ENCODE results near the gene SCAMP5.

Gene SCAMP5

GRCh38 chr15:75056036-75056435 is 60.7 kb downstream of the SCAMP5 start:
- no peak overlapping the region for H3K9ac ChIP-seq (ENCODE audit: low read length in 2 of 2)
- H3K27me3 ChIP-seq (ENCODE audit: control insufficient read depth in 1 of 2, insufficient read depth in 2 of 2, low read length in 2 of 2), result no peaks in the 10 kb centered on the region
- no peaks in the 10 kb centered on the region for H3K36me3 ChIP-seq (ENCODE audit: control insufficient read depth in 2 of 2, insufficient read depth in 2 of 2, low read length in 2 of 2)
- H3K4me1 ChIP-seq (ENCODE audit: control insufficient read depth, insufficient read depth, low read length), result no peaks in the 10 kb centered on the region
- no peak overlapping the region for H3K4me3 ChIP-seq (ENCODE audit: low read length in 2 of 2)
- no peak overlapping the region for H3K27ac ChIP-seq (ENCODE audit: low read length)
- H3K9me3 ChIP-seq (ENCODE audit: control insufficient read depth in 2 of 2, low read length in 2 of 2), result no peaks in the 10 kb centered on the region

GRCh38 chr15:75058127-75058905 is 63.0 kb downstream of the SCAMP5 start:
- Histone ChIP-seq H3K9me3 (ENCODE audit: control insufficient read depth in 2 of 2, low read length in 2 of 2) (no peaks in the 10 kb centered on the region), H3K4me3 (ENCODE audit: low read length in 2 of 2) (no peak overlapping the region), H3K9ac (ENCODE audit: low read length in 2 of 2) (no peak overlapping the region), H3K36me3 (ENCODE audit: control insufficient read depth in 2 of 2, insufficient read depth in 2 of 2, low read length in 2 of 2) (no peaks in the 10 kb centered on the region), H3K27ac (ENCODE audit: low read length) (no peak overlapping the region), H3K4me1 (ENCODE audit: control insufficient read depth, insufficient read depth, low read length) (peaks cover 3% of the 10 kb centered on the region), H3K27me3 (ENCODE audit: control insufficient read depth in 1 of 2, insufficient read depth in 2 of 2, low read length in 2 of 2) (no peaks in the 10 kb centered on the region)

GRCh38 chr15:75059607-75060006 is 64.2 kb downstream of the SCAMP5 start:
- H3K9me3 ChIP-seq (ENCODE audit: control insufficient read depth in 2 of 2, low read length in 2 of 2), result no peaks in the 10 kb centered on the region
- no peak overlapping the region for H3K4me3 ChIP-seq (ENCODE audit: low read length in 2 of 2)
- H3K27me3 ChIP-seq (ENCODE audit: control insufficient read depth in 1 of 2, insufficient read depth in 2 of 2, low read length in 2 of 2), result no peaks in the 10 kb centered on the region
- peaks cover 3% of the 10 kb centered on the region for H3K4me1 ChIP-seq (ENCODE audit: control insufficient read depth, insufficient read depth, low read length)
- H3K36me3 ChIP-seq (ENCODE audit: control insufficient read depth in 2 of 2, insufficient read depth in 2 of 2, low read length in 2 of 2), result no peaks in the 10 kb centered on the region
- H3K27ac ChIP-seq (ENCODE audit: low read length), result no peak overlapping the region
- H3K9ac ChIP-seq (ENCODE audit: low read length in 2 of 2), result no peak overlapping the region

- H3K27me3 ChIP-seq (ENCODE audit: control insufficient read depth in 1 of 2, insufficient read depth in 2 of 2, low read length in 2 of 2), result no peaks in the 10 kb centered on the region
- H3K27ac ChIP-seq (ENCODE audit: low read length), result no peak overlapping the region
- H3K4me1 ChIP-seq (ENCODE audit: control insufficient read depth, insufficient read depth, low read length), result peaks cover 3% of the 10 kb centered on the region
- H3K9me3 ChIP-seq (ENCODE audit: control insufficient read depth in 2 of 2, low read length in 2 of 2), result no peaks in the 10 kb centered on the region
- no peaks in the 10 kb centered on the region for H3K36me3 ChIP-seq (ENCODE audit: control insufficient read depth in 2 of 2, insufficient read depth in 2 of 2, low read length in 2 of 2)
- no peak overlapping the region for H3K9ac ChIP-seq (ENCODE audit: low read length in 2 of 2)
- no peak overlapping the region for H3K4me3 ChIP-seq (ENCODE audit: low read length in 2 of 2)
These were observed 65.9 kb downstream of the SCAMP5 start for GRCh38 chr15:75061272-75061671.

- Histone ChIP-seq H3K4me3 (ENCODE audit: low read length in 2 of 2) (no peak overlapping the region), H3K36me3 (ENCODE audit: control insufficient read depth in 2 of 2, insufficient read depth in 2 of 2, low read length in 2 of 2) (no peaks in the 10 kb centered on the region), H3K9ac (ENCODE audit: low read length in 2 of 2) (no peak overlapping the region), H3K4me1 (ENCODE audit: control insufficient read depth, insufficient read depth, low read length) (peaks cover 3% of the 10 kb centered on the region), H3K27ac (ENCODE audit: low read length) (no peak overlapping the region), H3K27me3 (ENCODE audit: control insufficient read depth in 1 of 2, insufficient read depth in 2 of 2, low read length in 2 of 2) (no peaks in the 10 kb centered on the region), H3K9me3 (ENCODE audit: control insufficient read depth in 2 of 2, low read length in 2 of 2) (peaks cover 0 to 5% of the 10 kb centered on the region in 2 donors)
These were observed 67.3 kb downstream of the SCAMP5 start for GRCh38 chr15:75062706-75063105.

- Histone ChIP-seq H3K4me1 (ENCODE audit: control insufficient read depth, insufficient read depth, low read length) (peaks cover 3% of the 10 kb centered on the region), H3K9me3 (ENCODE audit: control insufficient read depth in 2 of 2, low read length in 2 of 2) (peaks cover 0 to 5% of the 10 kb centered on the region in 2 donors), H3K36me3 (ENCODE audit: control insufficient read depth in 2 of 2, insufficient read depth in 2 of 2, low read length in 2 of 2) (no peaks in the 10 kb centered on the region), H3K4me3 (ENCODE audit: low read length in 2 of 2) (no peak overlapping the region), H3K27ac (ENCODE audit: low read length) (no peak overlapping the region), H3K27me3 (ENCODE audit: control insufficient read depth in 1 of 2, insufficient read depth in 2 of 2, low read length in 2 of 2) (no peaks in the 10 kb centered on the region), H3K9ac (ENCODE audit: low read length in 2 of 2) (no peak overlapping the region)
These were observed 68.0 kb downstream of the SCAMP5 start for GRCh38 chr15:75063338-75063737.

GRCh38 chr15:75063889-75064288 is 68.5 kb downstream of the SCAMP5 start:
- no peaks in the 10 kb centered on the region for H3K27me3 ChIP-seq (ENCODE audit: control insufficient read depth in 1 of 2, insufficient read depth in 2 of 2, low read length in 2 of 2)
- H3K36me3 ChIP-seq (ENCODE audit: control insufficient read depth in 2 of 2, insufficient read depth in 2 of 2, low read length in 2 of 2), result no peaks in the 10 kb centered on the region
- no peak overlapping the region for H3K9ac ChIP-seq (ENCODE audit: low read length in 2 of 2)
- H3K4me1 ChIP-seq (ENCODE audit: control insufficient read depth, insufficient read depth, low read length), result peaks cover 3% of the 10 kb centered on the region
- peaks cover 0 to 5% of the 10 kb centered on the region in 2 donors for H3K9me3 ChIP-seq (ENCODE audit: control insufficient read depth in 2 of 2, low read length in 2 of 2)
- H3K4me3 ChIP-seq (ENCODE audit: low read length in 2 of 2), result no peak overlapping the region
- no peak overlapping the region for H3K27ac ChIP-seq (ENCODE audit: low read length)

GRCh38 chr15:75064846-75065245 is 69.5 kb downstream of the SCAMP5 start:
- Histone ChIP-seq H3K4me1 (ENCODE audit: control insufficient read depth, insufficient read depth, low read length) (peaks cover 3% of the 10 kb centered on the region), H3K9me3 (ENCODE audit: control insufficient read depth in 2 of 2, low read length in 2 of 2) (peaks cover 0 to 5% of the 10 kb centered on the region in 2 donors), H3K27ac (ENCODE audit: low read length) (no peak overlapping the region), H3K4me3 (ENCODE audit: low read length in 2 of 2) (no peak overlapping the region), H3K36me3 (ENCODE audit: control insufficient read depth in 2 of 2, insufficient read depth in 2 of 2, low read length in 2 of 2) (no peaks in the 10 kb centered on the region), H3K9ac (ENCODE audit: low read length in 2 of 2) (no peak overlapping the region), H3K27me3 (ENCODE audit: control insufficient read depth in 1 of 2, insufficient read depth in 2 of 2, low read length in 2 of 2) (no peaks in the 10 kb centered on the region)

GRCh38 chr15:75065467-75065850 is 70.1 kb downstream of the SCAMP5 start:
- no peaks in the 10 kb centered on the region for H3K27me3 ChIP-seq (ENCODE audit: control insufficient read depth in 1 of 2, insufficient read depth in 2 of 2, low read length in 2 of 2)
- no peak overlapping the region for H3K9ac ChIP-seq (ENCODE audit: low read length in 2 of 2)
- H3K27ac ChIP-seq (ENCODE audit: low read length), result no peak overlapping the region
- H3K4me3 ChIP-seq (ENCODE audit: low read length in 2 of 2), result no peak overlapping the region
- H3K36me3 ChIP-seq (ENCODE audit: control insufficient read depth in 2 of 2, insufficient read depth in 2 of 2, low read length in 2 of 2), result no peaks in the 10 kb centered on the region
- H3K9me3 ChIP-seq (ENCODE audit: control insufficient read depth in 2 of 2, low read length in 2 of 2), result peaks cover 0 to 5% of the 10 kb centered on the region in 2 donors
- H3K4me1 ChIP-seq (ENCODE audit: control insufficient read depth, insufficient read depth, low read length), result peaks cover 3% of the 10 kb centered on the region

- H3K4me1 ChIP-seq (ENCODE audit: control insufficient read depth, insufficient read depth, low read length), result peaks cover 3% of the 10 kb centered on the region
- peaks cover 0 to 5% of the 10 kb centered on the region in 2 donors for H3K9me3 ChIP-seq (ENCODE audit: control insufficient read depth in 2 of 2, low read length in 2 of 2)
- no peaks in the 10 kb centered on the region for H3K36me3 ChIP-seq (ENCODE audit: control insufficient read depth in 2 of 2, insufficient read depth in 2 of 2, low read length in 2 of 2)
- no peaks in the 10 kb centered on the region for H3K27me3 ChIP-seq (ENCODE audit: control insufficient read depth in 1 of 2, insufficient read depth in 2 of 2, low read length in 2 of 2)
- no peak overlapping the region for H3K4me3 ChIP-seq (ENCODE audit: low read length in 2 of 2)
- no peak overlapping the region for H3K27ac ChIP-seq (ENCODE audit: low read length)
- H3K9ac ChIP-seq (ENCODE audit: low read length in 2 of 2), result no peak overlapping the region
These were observed 70.6 kb downstream of the SCAMP5 start for GRCh38 chr15:75065851-75066509.
